Activated T-cell treated with anti-CD3 and anti-CD28 coated beads for 4 hours (primary cell): Measurements from ENCODE around the gene USP6NL.

Experiments
- DNase-seq: peaks from one replicate; pipeline ENCODE4 v3.0.0-alpha.2; 2020

Gene USP6NL

GRCh38 chr10:11472158-11472753 lies 139.2 kb downstream of the USP6NL start:
- peak; percentile 71 for DNase-seq

- DNase-seq = no peak
These were observed 141.7 kb downstream of the USP6NL start for GRCh38 chr10:11469575-11470391.

- DNase-seq = no peak
These were observed 143.2 kb downstream of the USP6NL start for GRCh38 chr10:11468126-11468742.

GRCh38 chr10:11465406-11465805 lies 146.0 kb downstream of the USP6NL start:
- no peak for DNase-seq

GRCh38 chr10:11463111-11463510 lies 148.3 kb downstream of the USP6NL start:
- DNase-seq = no peak

GRCh38 chr10:11462071-11462470 lies 149.4 kb downstream of the USP6NL start:
- DNase-seq = no peak

- DNase-seq = no peak
These were observed 154.1 kb downstream of the USP6NL start for GRCh38 chr10:11457336-11457735.

GRCh38 chr10:11454958-11455566 lies 156.4 kb downstream of the USP6NL start:
- no peak for DNase-seq

- no peak for DNase-seq
These were observed 157.3 kb downstream of the USP6NL start for GRCh38 chr10:11454160-11454559.

- DNase-seq = no peak
These were observed 159.7 kb downstream of the USP6NL start for GRCh38 chr10:11451640-11452260.

- DNase-seq = no peak
These were observed 161.0 kb downstream of the USP6NL start for GRCh38 chr10:11450427-11450826.

- no peak for DNase-seq
These were observed 161.7 kb downstream of the USP6NL start for GRCh38 chr10:11449761-11450160.

GRCh38 chr10:11448545-11449244 lies 162.8 kb downstream of the USP6NL start:
- no peak for DNase-seq

GRCh38 chr10:11448190-11448544 lies 163.3 kb downstream of the USP6NL start:
- no peak for DNase-seq

- no peak for DNase-seq
These were observed 163.9 kb downstream of the USP6NL start for GRCh38 chr10:11447586-11447985.

GRCh38 chr10:11446864-11447263 lies 164.6 kb downstream of the USP6NL start:
- DNase-seq = no peak

GRCh38 chr10:11446133-11446532 lies 165.3 kb downstream of the USP6NL start:
- DNase-seq = no peak

- no peak for DNase-seq
These were observed 166.8 kb downstream of the USP6NL start for GRCh38 chr10:11444531-11445228.

- DNase-seq = no peak
These were observed 167.3 kb downstream of the USP6NL start for GRCh38 chr10:11444155-11444530.

- no peak for DNase-seq
These were observed 167.8 kb downstream of the USP6NL start for GRCh38 chr10:11443468-11444154.

GRCh38 chr10:11442001-11442773 lies 169.3 kb downstream of the USP6NL start:
- DNase-seq = no peak
